ENCODE results near the gene VWF. TPM values are rescaled to one million over a fixed set of nuclear protein-coding genes. Genes with fewer than 3 reads are reported as not detected.

Gene VWF
- total and polyA plus RNA-seq, 12 donors: 104 to 480 (median 253) TPM

GRCh38 chr12:6071589-6071988 is 52.9 kb downstream of the VWF start:
- H3K4me3 ChIP-seq: no peak overlapping the region
- peaks cover 0 to 38% (median 6%) of the 10 kb centered on the region in 7 donors for H3K27me3 ChIP-seq
- no peaks in the 10 kb centered on the region for H3K9me3 ChIP-seq
- intact Hi-C loops (cut with DNase I): loop anchor here in 7 of 10 donors (5.0 to 10.0 kb wide), 8 partner anchors 46 to 206 kb away; partner anchors contain the start of gene VWF (in 1 of the 7)
- no peak for DNase-seq
- peak overlapping the region in 8 of 10 donors; percentile 8 to 86 (median 62) for H3K27ac ChIP-seq
- peaks cover 8 to 90% (median 42%) of the 10 kb centered on the region in 9 donors for H3K4me1 ChIP-seq
- TF ChIP-seq CTCF (IDR thresholded peaks at IDR 0.05): no peak
- WGBS, 2 donors: 89 to 92% methylated on average over 4 of the region's 4 CpGs
- H3K36me3 ChIP-seq: peaks cover 0 to 68% (median 3%) of the 10 kb centered on the region in 9 donors
- ATAC-seq: no peak

GRCh38 chr12:6070472-6071257 is 53.8 kb downstream of the VWF start:
- H3K9me3 ChIP-seq: no peaks in the 10 kb centered on the region
- WGBS, 2 donors: 91% methylated on average over 11 of the region's 11 CpGs
- H3K36me3 ChIP-seq: peaks cover 0 to 68% (median 6%) of the 10 kb centered on the region in 9 donors
- TF ChIP-seq CTCF (IDR thresholded peaks at IDR 0.05): no peak
- no peak overlapping the region for H3K4me3 ChIP-seq
- H3K27ac ChIP-seq: peak overlapping the region in 3 of 10 donors; percentile 14 to 86 (median 82)
- intact Hi-C loops (cut with DNase I): loop anchor here in 7 of 10 donors (5.0 to 10.0 kb wide), 8 partner anchors 47 to 207 kb away; partner anchors contain the start of gene VWF (in 1 of the 7)
- peaks cover 8 to 90% (median 33%) of the 10 kb centered on the region in 9 donors for H3K4me1 ChIP-seq
- ATAC-seq (no peak), DNase-seq (no peak)
- peaks cover 0 to 29% (median 5%) of the 10 kb centered on the region in 7 donors for H3K27me3 ChIP-seq

- intact Hi-C loops (cut with DNase I): loop anchor here in 7 of 10 donors (5.0 to 10.0 kb wide), 10 partner anchors 48 to 213 kb away; partner anchors contain the start of gene VWF (in 1 of the 7)
- H3K36me3 ChIP-seq: peaks cover 0 to 77% (median 6%) of the 10 kb centered on the region in 9 donors
- 73% methylated on average over 8 of the region's 8 CpGs for WGBS, 2 donors
- H3K9me3 ChIP-seq: no peaks in the 10 kb centered on the region
- H3K27ac ChIP-seq: peak overlapping the region in 3 of 10 donors; percentile 46 to 86 (median 82)
- DNase-seq (no peak), ATAC-seq (peak in 2 of 8 donors; percentile 18 to 39)
- no peak for TF ChIP-seq CTCF (IDR thresholded peaks at IDR 0.05)
- H3K4me1 ChIP-seq: peaks cover 0 to 79% (median 22%) of the 10 kb centered on the region in 9 donors
- peaks cover 0 to 18% (median 0%) of the 10 kb centered on the region in 7 donors for H3K27me3 ChIP-seq
- H3K4me3 ChIP-seq: no peak overlapping the region
Measured at GRCh38 chr12:6069437-6070093, 54.9 kb downstream of the VWF start.

- no peak for ATAC-seq
- no peak for DNase-seq
- 83 to 85% methylated on average over 9 of the region's 9 CpGs for WGBS, 2 donors
- Histone ChIP-seq H3K36me3 (peaks cover 0 to 91% (median 6%) of the 10 kb centered on the region in 9 donors), H3K27ac (peak overlapping the region in 2 of 10 donors; percentile 9 to 17), H3K27me3 (peaks cover 0 to 4% (median 0%) of the 10 kb centered on the region in 7 donors), H3K9me3 (no peaks in the 10 kb centered on the region), H3K4me3 (no peak overlapping the region), H3K4me1 (peaks cover 1 to 71% (median 9%) of the 10 kb centered on the region in 9 donors)
- TF ChIP-seq CTCF (IDR thresholded peaks at IDR 0.05): no peak
- intact Hi-C loops (cut with DNase I): loop anchor here in 3 of 10 donors (5.0 kb wide), 3 partner anchors 114 to 214 kb away; no protein-coding TSS in a partner anchor
Measured at GRCh38 chr12:6068227-6068626, 56.2 kb downstream of the VWF start.
